Right lobe of liver (tissue), 4 donors: ENCODE data around the gene RNF186.

ENCODE experiments used
- POLR2A ChIP-seq: fragments of 450-650 bp; IDR thresholded peaks from one replicate; pipeline ENCODE4 v1.6.1; 2017; ENCODE audit warnings: antibody characterized with exemption, mild to moderate bottlenecking
- TF ChIP-seq, protein P1 (sequence below), 4 donors: fragments of 200-600 bp in 3 of 4; fragments of 450-650 bp in 1 of 4; IDR thresholded peaks; one replicate each; pipeline versions ENCODE4 v1.5.1 to v1.8.0; 2016 to 2022; ENCODE audit warnings: antibody characterized with exemption in 4 of 4, mild to moderate bottlenecking in 2 of 4
- donor health status: DM: no; HTN: no; CAD: no.
- donor health status: DM: no; HTN: no; CAD: no.
- donor health status: DM: no; HTN: yes; CAD: no.

DNA sequence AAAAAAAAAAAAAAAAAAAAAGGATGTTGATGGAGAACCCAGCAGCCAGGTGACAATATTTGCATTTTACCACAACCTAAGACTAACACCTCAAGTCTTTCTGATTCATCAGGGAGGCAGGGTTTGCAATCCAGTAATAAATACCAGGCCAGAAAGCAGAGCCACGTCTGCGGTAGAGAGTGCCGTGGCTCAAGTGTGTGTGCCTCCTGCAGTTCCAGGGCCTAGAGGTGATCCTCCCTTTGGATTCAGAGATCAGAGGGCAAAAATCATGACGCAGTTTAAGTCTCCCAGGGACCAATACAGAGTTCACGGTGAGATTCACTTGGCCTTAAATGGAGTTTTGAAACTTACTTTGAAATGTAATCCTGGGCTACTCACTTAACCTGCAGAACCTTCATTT, 50.2 kb downstream of the RNF186 start:
- TF ChIP-seq, protein P1, sequence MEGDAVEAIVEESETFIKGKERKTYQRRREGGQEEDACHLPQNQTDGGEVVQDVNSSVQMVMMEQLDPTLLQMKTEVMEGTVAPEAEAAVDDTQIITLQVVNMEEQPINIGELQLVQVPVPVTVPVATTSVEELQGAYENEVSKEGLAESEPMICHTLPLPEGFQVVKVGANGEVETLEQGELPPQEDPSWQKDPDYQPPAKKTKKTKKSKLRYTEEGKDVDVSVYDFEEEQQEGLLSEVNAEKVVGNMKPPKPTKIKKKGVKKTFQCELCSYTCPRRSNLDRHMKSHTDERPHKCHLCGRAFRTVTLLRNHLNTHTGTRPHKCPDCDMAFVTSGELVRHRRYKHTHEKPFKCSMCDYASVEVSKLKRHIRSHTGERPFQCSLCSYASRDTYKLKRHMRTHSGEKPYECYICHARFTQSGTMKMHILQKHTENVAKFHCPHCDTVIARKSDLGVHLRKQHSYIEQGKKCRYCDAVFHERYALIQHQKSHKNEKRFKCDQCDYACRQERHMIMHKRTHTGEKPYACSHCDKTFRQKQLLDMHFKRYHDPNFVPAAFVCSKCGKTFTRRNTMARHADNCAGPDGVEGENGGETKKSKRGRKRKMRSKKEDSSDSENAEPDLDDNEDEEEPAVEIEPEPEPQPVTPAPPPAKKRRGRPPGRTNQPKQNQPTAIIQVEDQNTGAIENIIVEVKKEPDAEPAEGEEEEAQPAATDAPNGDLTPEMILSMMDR (IDR thresholded peaks at IDR 0.05), result no peak
- TF ChIP-seq POLR2A, result no peak
